Smooth muscle cell (in vitro differentiated cells): ENCODE results near the gene IL23A. TPM values are rescaled to one million over a fixed set of nuclear protein-coding genes. Genes with fewer than 3 reads are reported as not detected.

Experiments
- DNase-seq: peaks from one replicate; lab custom pipeline; 2025; ENCODE audit not compliant: unreplicated experiment; lab: John Stamatoyannopoulos, UW
- H2AFZ ChIP-seq: fragments of 200-600 bp; sonication (generic); 2 replicates; pipeline ENCODE4 v1.6.0; 2016; ENCODE audit warnings: antibody characterized with exemption, low read depth, mild to moderate bottlenecking
- H3F3A ChIP-seq: fragments of 200-600 bp; sonication (generic); 2 replicates; pipeline ENCODE4 v1.6.0; 2017; ENCODE audit warnings: antibody characterized with exemption, low read depth
- H3K27ac ChIP-seq: fragments of 200-600 bp; sonication (generic); 2 replicates; pipeline ENCODE4 v1.5.1; 2016; ENCODE audit warnings: low read depth, mild to moderate bottlenecking
- H3K27me3 ChIP-seq: fragments of 200-600 bp; sonication (generic); 2 replicates; pipeline ENCODE4 v1.6.1; 2016; ENCODE audit warnings: low read depth, mild to moderate bottlenecking
- H3K36me3 ChIP-seq: fragments of 200-600 bp; sonication (generic); 2 replicates; pipeline ENCODE4 v1.5.1; 2016; ENCODE audit warnings: low read depth
- H3K4me1 ChIP-seq: fragments of 200-600 bp; sonication (generic); 2 replicates; pipeline ENCODE4 v1.5.1; 2016; ENCODE audit warnings: low read depth
- H3K4me2 ChIP-seq: fragments of 200-600 bp; sonication (generic); 2 replicates; pipeline ENCODE4 v1.6.0; 2016; ENCODE audit warnings: mild to moderate bottlenecking
- H3K4me3 ChIP-seq: fragments of 200-600 bp; sonication (generic); 2 replicates; pipeline ENCODE4 v1.5.1; 2016; ENCODE audit warnings: mild to moderate bottlenecking
- H3K79me2 ChIP-seq: fragments of 200-600 bp; sonication (generic); 2 replicates; pipeline ENCODE4 v1.6.0; 2016; ENCODE audit warnings: low read depth, mild to moderate bottlenecking
- H3K9ac ChIP-seq: fragments of 200-600 bp; sonication (generic); 2 replicates; pipeline ENCODE4 v1.6.0; 2016; ENCODE audit warnings: low read depth
- H3K9me3 ChIP-seq: fragments of 200-600 bp; sonication (generic); replicated peaks from 2 replicates; pipeline ENCODE4 v1.5.1; 2016; ENCODE audit warnings: low read depth
- H4K20me1 ChIP-seq: fragments of 200-600 bp; sonication (generic); 2 replicates; pipeline ENCODE4 v1.6.0; 2016; ENCODE audit warnings: low read depth
- WGBS: methylation state at CpG from one replicate; pipeline ENCODE4 v1.1.7; 2016; ENCODE audit warnings: low lambda C conversion rate; 5-methylcytosine and 5-hydroxymethylcytosine counted together
- polyA plus RNA-seq: library from polyadenylated mRNA; unstranded; fragments of >200 nt; fragmentation: Nextera tagmentation; extraction: Ambion mirVana; gene quantifications from 2 replicates; pipeline ENCODE4 v1.2.1, GENCODE V29; 2016
- total RNA-seq: library from RNA; depleted of rRNA; stranded (reverse); fragments of >200 nt; gene quantifications from 2 replicates; pipeline ENCODE4 v1.2.3, GENCODE V29; 2014
- TF ChIP-seq, protein P1 (sequence below): fragments of 200-600 bp; sonication (generic); IDR thresholded peaks from 2 replicates; pipeline ENCODE4 v1.5.1; 2017; ENCODE audit warnings: borderline replicate concordance, mild to moderate bottlenecking, antibody characterized with exemption; ENCODE audit not compliant: insufficient read depth, poor library complexity, severe bottlenecking

The IL23A gene
- total and polyA plus RNA-seq, 2 experiments from 2014 or later = 0.35 to 0.54 TPM

DNA sequence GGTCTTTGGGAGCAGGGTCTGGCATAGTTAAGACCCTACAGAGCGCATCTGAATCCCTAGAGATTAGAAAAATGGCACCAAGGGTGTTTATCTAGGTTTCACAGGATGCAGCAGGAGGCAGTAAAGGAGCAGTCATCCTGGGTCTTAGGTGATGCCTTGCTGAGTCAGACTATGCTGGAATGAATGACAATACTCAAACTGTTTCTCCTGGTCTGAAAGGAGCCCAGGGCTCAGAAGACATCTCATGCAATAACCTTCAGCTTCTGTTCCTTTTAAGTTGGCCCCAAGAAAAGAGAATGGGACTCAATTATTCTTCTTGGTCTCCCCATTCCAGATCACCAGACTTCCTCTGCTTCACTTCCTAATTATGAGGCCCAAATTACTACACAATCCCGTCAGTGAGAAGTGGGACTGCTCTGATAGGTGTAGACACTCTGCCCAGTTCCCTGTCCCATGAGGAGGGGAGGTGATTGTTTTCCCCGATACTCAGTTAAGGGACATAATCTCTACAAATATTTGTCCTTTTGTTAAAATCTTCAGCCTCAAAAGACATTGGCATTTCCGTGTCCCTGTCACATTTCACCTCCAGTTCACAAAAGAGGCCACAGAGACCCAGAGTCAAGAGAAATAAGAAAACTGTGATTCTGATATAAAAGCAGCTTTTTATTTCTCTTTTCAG lies 38.8 kb downstream of the IL23A start:
- no peak overlapping the region for H3K4me2 ChIP-seq
- H3K79me2 ChIP-seq = no peaks in the 10 kb centered on the region
- H3K4me1 ChIP-seq = no peaks in the 10 kb centered on the region
- H3K4me3 ChIP-seq = no peak overlapping the region
- no peaks in the 10 kb centered on the region for H3F3A ChIP-seq
- no peak overlapping the region for H3K27ac ChIP-seq
- TF ChIP-seq, protein P1, sequence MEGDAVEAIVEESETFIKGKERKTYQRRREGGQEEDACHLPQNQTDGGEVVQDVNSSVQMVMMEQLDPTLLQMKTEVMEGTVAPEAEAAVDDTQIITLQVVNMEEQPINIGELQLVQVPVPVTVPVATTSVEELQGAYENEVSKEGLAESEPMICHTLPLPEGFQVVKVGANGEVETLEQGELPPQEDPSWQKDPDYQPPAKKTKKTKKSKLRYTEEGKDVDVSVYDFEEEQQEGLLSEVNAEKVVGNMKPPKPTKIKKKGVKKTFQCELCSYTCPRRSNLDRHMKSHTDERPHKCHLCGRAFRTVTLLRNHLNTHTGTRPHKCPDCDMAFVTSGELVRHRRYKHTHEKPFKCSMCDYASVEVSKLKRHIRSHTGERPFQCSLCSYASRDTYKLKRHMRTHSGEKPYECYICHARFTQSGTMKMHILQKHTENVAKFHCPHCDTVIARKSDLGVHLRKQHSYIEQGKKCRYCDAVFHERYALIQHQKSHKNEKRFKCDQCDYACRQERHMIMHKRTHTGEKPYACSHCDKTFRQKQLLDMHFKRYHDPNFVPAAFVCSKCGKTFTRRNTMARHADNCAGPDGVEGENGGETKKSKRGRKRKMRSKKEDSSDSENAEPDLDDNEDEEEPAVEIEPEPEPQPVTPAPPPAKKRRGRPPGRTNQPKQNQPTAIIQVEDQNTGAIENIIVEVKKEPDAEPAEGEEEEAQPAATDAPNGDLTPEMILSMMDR = no peak
- no peak for DNase-seq
- 82% methylated on average over 4 of the region's 4 CpGs for WGBS
- H3K36me3 ChIP-seq = no peaks in the 10 kb centered on the region
- no peaks in the 10 kb centered on the region for H4K20me1 ChIP-seq
- no peaks in the 10 kb centered on the region for H3K9me3 ChIP-seq
- H3K27me3 ChIP-seq = no peaks in the 10 kb centered on the region
- H2AFZ ChIP-seq = peak overlapping the region; percentile 3
- no peak overlapping the region for H3K9ac ChIP-seq

DNA sequence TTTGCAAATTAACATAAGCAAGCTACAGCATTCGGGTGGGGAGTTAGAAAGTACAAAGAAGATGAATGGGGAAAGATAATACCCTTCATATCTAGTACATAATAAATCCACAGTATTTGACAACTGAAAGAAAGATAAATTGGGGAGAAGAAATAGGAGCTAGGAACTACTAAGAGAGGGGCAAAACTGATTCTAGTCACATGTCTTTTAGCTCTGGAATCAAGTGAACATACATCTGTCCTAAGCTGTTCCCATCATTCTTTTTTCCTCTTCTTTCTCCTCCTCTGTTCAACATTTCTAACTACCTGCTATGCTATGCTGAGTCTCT lies 39.3 kb downstream of the IL23A start:
- TF ChIP-seq, protein P1 = no peak
- H3K9me3 ChIP-seq = no peaks in the 10 kb centered on the region
- H3K4me3 ChIP-seq = no peak overlapping the region
- no peaks in the 10 kb centered on the region for H4K20me1 ChIP-seq
- H3K27me3 ChIP-seq = no peaks in the 10 kb centered on the region
- H3K79me2 ChIP-seq = no peaks in the 10 kb centered on the region
- H3K9ac ChIP-seq = no peak overlapping the region
- H3K36me3 ChIP-seq = no peaks in the 10 kb centered on the region
- H3K27ac ChIP-seq = no peak overlapping the region
- no peak overlapping the region for H3K4me2 ChIP-seq
- 80% methylated on average over 1 of the region's 1 CpG for WGBS
- no peak for DNase-seq
- H2AFZ ChIP-seq = peak overlapping the region; percentile 3
- no peaks in the 10 kb centered on the region for H3K4me1 ChIP-seq
- no peaks in the 10 kb centered on the region for H3F3A ChIP-seq

DNA sequence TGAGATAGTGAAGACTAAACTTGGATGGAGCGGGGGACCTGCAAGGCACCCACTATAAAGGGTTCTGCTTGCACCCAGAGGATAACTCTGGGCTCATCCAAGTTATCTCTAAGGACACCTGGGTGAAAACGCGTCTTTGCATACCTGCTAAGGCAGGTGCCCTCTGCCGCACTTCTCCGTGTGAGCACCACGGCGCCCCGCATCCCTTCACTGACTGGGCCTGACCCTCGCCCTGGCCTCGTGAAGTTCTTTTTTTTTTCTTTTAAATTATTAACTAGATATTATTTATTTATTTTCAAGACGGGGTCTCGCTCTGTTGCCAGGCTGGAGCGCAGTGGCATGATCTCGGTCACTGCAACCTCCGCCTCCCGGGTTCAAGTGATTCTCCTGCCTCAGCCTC lies 43.9 kb downstream of the IL23A start:
- no peak overlapping the region for H3K4me3 ChIP-seq
- no peak overlapping the region for H3K4me2 ChIP-seq
- H3K36me3 ChIP-seq = no peaks in the 10 kb centered on the region
- H2AFZ ChIP-seq = no peak overlapping the region
- H4K20me1 ChIP-seq = no peaks in the 10 kb centered on the region
- no peak for DNase-seq
- TF ChIP-seq, protein P1 = no peak
- no peaks in the 10 kb centered on the region for H3K9me3 ChIP-seq
- no peaks in the 10 kb centered on the region for H3F3A ChIP-seq
- peaks cover 3% of the 10 kb centered on the region for H3K4me1 ChIP-seq
- H3K79me2 ChIP-seq = no peaks in the 10 kb centered on the region
- H3K27ac ChIP-seq = no peak overlapping the region
- 94% methylated on average over 16 of the region's 16 CpGs for WGBS
- H3K9ac ChIP-seq = no peak overlapping the region
- H3K27me3 ChIP-seq = no peaks in the 10 kb centered on the region

DNA sequence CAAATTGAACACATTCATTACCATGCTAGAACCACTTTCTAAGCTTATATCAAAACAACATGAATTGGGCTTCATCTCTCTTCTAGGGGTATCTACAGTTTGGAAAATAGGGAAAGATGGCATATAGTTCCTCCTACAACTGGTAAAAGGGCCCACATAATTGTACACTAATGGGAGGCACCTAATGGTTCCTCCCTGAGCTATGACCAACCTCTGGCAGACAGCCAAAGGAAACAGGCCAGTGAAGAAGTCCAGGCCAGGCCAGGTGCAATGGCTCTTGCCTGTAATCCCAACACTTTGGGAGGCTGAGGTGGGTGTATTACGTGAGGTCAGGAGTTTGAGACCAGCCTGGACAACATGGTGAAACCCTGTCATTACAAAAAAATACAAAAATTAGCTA lies 47.2 kb downstream of the IL23A start:
- WGBS = 100% methylated on average over 1 of the region's 1 CpG
- no peak overlapping the region for H2AFZ ChIP-seq
- no peak overlapping the region for H3K9ac ChIP-seq
- H3K9me3 ChIP-seq = no peaks in the 10 kb centered on the region
- no peak overlapping the region for H3K27ac ChIP-seq
- H3K4me2 ChIP-seq = no peak overlapping the region
- no peaks in the 10 kb centered on the region for H3K36me3 ChIP-seq
- peaks cover 3% of the 10 kb centered on the region for H3K4me1 ChIP-seq
- TF ChIP-seq, protein P1 = no peak
- no peak overlapping the region for H3K4me3 ChIP-seq
- no peak for DNase-seq
- no peaks in the 10 kb centered on the region for H4K20me1 ChIP-seq
- no peaks in the 10 kb centered on the region for H3K27me3 ChIP-seq
- H3K79me2 ChIP-seq = no peaks in the 10 kb centered on the region
- H3F3A ChIP-seq = no peaks in the 10 kb centered on the region
